ENCODE results near the gene TMEM234.

GRCh38 chr1:32184650-32185049, 37.5 kb downstream of the TMEM234 start:
- TF ChIP-seq POLR2A (IDR thresholded peaks at IDR 0.05) (no peak), CTCF (IDR thresholded peaks at IDR 0.05) (no peak)

Data from right lobe of liver (tissue), 4 donors.